Measurements from ENCODE around the gene PDC.

DNA sequence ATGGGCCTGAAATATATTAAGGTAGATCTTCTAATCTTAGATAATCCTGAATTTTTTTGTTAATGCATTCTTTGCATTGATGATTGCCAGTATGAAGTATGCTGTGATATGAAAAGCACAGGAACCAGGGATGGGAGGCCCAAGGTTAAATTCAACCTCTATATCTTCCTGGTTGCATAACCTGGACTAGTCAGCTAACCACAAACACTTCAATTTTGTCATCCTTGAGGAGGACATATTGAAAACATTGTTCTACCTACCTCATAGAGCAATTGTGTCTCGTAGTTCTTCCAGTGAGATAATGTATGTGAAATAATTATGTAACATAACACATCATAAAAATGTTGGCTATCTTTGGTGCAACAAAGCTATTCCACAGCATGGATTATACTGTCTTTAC, 25.6 kb downstream of the PDC start:
- TF ChIP-seq, protein P1, sequence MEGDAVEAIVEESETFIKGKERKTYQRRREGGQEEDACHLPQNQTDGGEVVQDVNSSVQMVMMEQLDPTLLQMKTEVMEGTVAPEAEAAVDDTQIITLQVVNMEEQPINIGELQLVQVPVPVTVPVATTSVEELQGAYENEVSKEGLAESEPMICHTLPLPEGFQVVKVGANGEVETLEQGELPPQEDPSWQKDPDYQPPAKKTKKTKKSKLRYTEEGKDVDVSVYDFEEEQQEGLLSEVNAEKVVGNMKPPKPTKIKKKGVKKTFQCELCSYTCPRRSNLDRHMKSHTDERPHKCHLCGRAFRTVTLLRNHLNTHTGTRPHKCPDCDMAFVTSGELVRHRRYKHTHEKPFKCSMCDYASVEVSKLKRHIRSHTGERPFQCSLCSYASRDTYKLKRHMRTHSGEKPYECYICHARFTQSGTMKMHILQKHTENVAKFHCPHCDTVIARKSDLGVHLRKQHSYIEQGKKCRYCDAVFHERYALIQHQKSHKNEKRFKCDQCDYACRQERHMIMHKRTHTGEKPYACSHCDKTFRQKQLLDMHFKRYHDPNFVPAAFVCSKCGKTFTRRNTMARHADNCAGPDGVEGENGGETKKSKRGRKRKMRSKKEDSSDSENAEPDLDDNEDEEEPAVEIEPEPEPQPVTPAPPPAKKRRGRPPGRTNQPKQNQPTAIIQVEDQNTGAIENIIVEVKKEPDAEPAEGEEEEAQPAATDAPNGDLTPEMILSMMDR (IDR thresholded peaks at IDR 0.05), result no peak
- TF ChIP-seq POLR2A (IDR thresholded peaks at IDR 0.05), result no peak

Measured in heart left ventricle (tissue), 13 donors.